Effector memory CD8-positive, alpha-beta T cell (primary cell): Measurements from ENCODE around the gene ZGPAT.
"Not testable (repeated sequence)": the region's sequence is repeated elsewhere in the genome, so short reads cannot be mapped to it uniquely, and the experiment has no call there.

ENCODE experiments used
- ATAC-seq: fragments of 150-1000 bp; cut with Tn5 transposase; replicated peaks from 2 replicates; pipeline ENCODE4 v1.10.0; 2021; ENCODE audit warnings: mild to moderate bottlenecking, moderate library complexity
- DNase-seq, 3 experiments: peaks; one replicate each; pipeline ENCODE4 v3.0.0; 2021
- H3K27ac Mint-ChIP-seq, 2 donors: one replicate each; pipeline ENCODE4 v1.8.0; 2022; ENCODE audit warnings: mild to moderate bottlenecking in 2 of 2, mixed read lengths in 2 of 2, moderate library complexity in 2 of 2
- H3K27me3 Mint-ChIP-seq, 2 donors: one replicate each; pipeline ENCODE4 v1.8.0; 2022; ENCODE audit warnings: mixed read lengths in 2 of 2
- H3K36me3 Mint-ChIP-seq: one replicate; pipeline ENCODE4 v1.8.0; 2022; ENCODE audit warnings: mild to moderate bottlenecking, moderate library complexity, mixed read lengths; ENCODE audit not compliant: insufficient read depth
- H3K4me1 Mint-ChIP-seq, 2 donors: one replicate each; pipeline ENCODE4 v1.8.0; 2022; ENCODE audit warnings: low read depth in 2 of 2, mixed read lengths in 2 of 2
- H3K4me3 Mint-ChIP-seq, 2 donors: one replicate each; pipeline ENCODE4 v1.8.0; 2022; ENCODE audit warnings: mild to moderate bottlenecking in 2 of 2, mixed read lengths in 2 of 2, moderate library complexity in 2 of 2
- H3K9me3 Mint-ChIP-seq, 2 donors: one replicate each; pipeline ENCODE4 v1.8.0; 2022; ENCODE audit warnings: mixed read lengths in 2 of 2
- total RNA-seq, 9 experiments: gene quantifications; one replicate each; lab custom pipeline; 2026; lab: John Stamatoyannopoulos, UW

The ZGPAT gene, protein sequence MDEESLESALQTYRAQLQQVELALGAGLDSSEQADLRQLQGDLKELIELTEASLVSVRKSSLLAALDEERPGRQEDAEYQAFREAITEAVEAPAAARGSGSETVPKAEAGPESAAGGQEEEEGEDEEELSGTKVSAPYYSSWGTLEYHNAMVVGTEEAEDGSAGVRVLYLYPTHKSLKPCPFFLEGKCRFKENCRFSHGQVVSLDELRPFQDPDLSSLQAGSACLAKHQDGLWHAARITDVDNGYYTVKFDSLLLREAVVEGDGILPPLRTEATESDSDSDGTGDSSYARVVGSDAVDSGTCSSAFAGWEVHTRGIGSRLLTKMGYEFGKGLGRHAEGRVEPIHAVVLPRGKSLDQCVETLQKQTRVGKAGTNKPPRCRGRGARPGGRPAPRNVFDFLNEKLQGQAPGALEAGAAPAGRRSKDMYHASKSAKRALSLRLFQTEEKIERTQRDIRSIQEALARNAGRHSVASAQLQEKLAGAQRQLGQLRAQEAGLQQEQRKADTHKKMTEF
- total RNA-seq = 10.5 to 24.8 (median 17.5) reads per million in 9 experiments

DNA sequence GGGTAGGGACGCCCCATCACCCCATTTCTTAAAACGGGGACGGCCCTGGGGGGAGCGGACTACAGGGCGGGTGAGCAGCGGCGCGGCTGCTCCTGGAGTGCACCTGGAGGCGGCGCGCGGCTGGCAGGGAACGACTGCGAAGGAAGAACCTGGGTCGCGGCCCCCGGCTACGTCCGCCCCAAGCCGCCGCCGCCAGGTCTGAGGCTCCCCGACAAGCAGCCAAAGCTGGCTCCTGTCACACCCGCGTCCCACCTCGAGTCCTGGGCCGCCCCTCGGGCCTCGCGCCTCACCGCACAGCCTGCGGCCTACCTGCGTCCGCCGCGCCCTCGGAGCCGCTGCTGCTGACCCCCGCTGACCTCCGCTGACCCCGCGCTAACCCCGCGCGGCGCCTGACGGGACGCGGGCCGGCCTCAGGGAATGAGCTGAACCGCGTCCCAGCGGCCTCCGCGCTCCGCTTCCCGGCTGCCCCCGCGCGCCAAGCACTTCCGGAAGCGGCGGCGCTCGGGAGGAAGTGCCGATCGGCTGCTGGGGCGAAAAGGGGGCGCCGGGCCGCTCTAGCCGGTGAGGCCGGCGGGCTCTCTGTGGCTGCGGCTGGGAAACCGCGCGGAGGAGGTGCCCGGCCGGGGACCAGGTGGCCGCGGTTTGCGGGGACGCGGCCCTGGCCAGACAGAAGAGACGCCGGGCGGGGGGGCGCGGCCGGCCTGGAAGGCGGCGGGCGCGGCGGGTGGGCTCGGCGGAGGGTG is at the start of gene ZGPAT, which contains the start of gene ARFRP1:
TSS of gene ZGPAT (plus strand) at position 482 of the 743 bp plus-strand sequence. CDS start 542 bp downstream, outside the sequence.
TSS of gene ARFRP1 (minus strand) at position 419 of the 743 bp plus-strand sequence. CDS start 885 bp downstream, outside the sequence.
- peak within 1 kb of the TSS; percentile 85 to 87 for H3K4me3 Mint-ChIP-seq
- H3K36me3 Mint-ChIP-seq = peaks cover 66% of the 10 kb centered on the region
- no peaks in the 10 kb centered on the region for H3K9me3 Mint-ChIP-seq
- DNase-seq = peak; percentile 78 to 83 (median 79)
- H3K4me1 Mint-ChIP-seq = peaks cover 37 to 38% of the 10 kb centered on the region in 2 donors
- ATAC-seq = peak; percentile 82
- peak within 1 kb of the TSS; percentile 82 to 94 for H3K27ac Mint-ChIP-seq
- no peaks in the 10 kb centered on the region for H3K27me3 Mint-ChIP-seq

DNA sequence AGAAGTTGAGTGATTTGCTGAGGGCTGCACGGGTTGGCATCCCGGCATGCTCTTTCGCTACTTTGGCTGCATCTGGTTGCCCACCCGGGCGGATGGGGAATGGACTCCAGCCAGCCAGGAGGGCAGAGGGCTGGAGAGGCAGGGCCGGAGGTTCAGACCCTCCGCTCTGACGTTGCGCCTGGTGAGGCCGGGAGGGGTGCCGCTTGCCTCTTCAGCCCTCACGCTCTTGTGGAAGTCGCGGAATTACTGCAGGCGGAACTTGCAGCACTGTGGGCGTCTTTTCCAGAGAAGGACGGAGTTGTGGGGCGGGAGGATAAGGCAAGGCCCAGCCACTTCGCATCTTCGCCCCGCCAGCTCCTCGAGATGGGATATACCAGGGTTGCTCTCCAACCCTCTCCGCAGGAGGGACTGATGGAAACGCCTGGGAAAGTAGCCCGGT is 49.1 kb upstream of the ZGPAT start:
- Mint-ChIP-seq H3K4me1 (peaks cover 32 to 33% of the 10 kb centered on the region in 2 donors), H3K9me3 (no peaks in the 10 kb centered on the region), H3K27me3 (no peaks in the 10 kb centered on the region), H3K4me3 (peak overlapping the region; percentile 91 to 95), H3K36me3 (peaks cover 20% of the 10 kb centered on the region), H3K27ac (peak overlapping the region; percentile 81 to 86)
- DNase-seq (no peak), ATAC-seq (peak; percentile 10)

DNA sequence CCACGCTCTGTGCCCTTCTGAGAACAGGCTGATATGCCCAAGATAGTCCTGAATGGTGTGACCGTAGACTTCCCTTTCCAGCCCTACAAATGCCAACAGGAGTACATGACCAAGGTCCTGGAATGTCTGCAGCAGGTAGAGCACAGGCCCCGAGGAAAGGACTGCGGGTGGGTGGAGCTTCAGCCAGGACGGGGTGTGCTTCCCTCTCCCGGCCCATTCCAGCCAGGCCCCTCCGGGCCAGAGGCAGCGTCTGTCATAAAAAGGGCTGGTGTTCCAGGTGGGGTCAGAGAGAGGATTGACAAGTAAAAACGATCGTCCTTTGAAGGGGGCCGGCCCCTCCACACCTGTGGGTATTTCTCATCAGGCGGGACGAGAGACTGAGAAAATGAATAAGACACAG is 48.5 kb upstream of the ZGPAT start:
- DNase-seq = no peak
- Mint-ChIP-seq H3K4me3 (peak overlapping the region; percentile 91 to 95), H3K36me3 (peaks cover 15% of the 10 kb centered on the region), H3K27me3 (no peaks in the 10 kb centered on the region), H3K4me1 (peaks cover 28 to 30% of the 10 kb centered on the region in 2 donors), H3K9me3 (no peaks in the 10 kb centered on the region), H3K27ac (no peak overlapping the region)
- no peak for ATAC-seq

DNA sequence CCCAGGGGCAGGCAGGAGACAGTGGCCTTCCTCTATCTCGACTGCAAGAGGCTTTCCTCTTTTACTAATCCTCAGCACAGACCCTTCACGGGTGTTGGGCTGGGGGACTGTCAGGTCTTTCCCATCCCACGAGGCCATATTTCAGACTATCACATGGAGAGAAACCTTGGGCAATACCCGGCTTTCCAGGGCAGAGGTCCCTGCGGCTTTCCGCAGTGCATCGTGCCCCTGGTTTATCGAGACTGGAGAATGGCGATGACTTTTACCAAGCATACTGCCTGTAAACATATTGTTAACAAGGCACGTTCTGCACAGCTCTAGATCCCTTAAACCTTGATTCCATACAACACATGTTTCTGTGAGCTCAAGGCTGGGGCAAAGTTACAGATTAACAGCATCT is 47.7 kb upstream of the ZGPAT start:
- not testable (repeated sequence) for DNase-seq, H3K27me3 Mint-ChIP-seq, ATAC-seq, H3K9me3 Mint-ChIP-seq, H3K27ac Mint-ChIP-seq
- peak overlapping the region in 1 of 2 donors; percentile 91 for H3K4me3 Mint-ChIP-seq
- peaks cover 22 to 25% of the 10 kb centered on the region in 2 donors for H3K4me1 Mint-ChIP-seq
- H3K36me3 Mint-ChIP-seq = peaks cover 15% of the 10 kb centered on the region

DNA sequence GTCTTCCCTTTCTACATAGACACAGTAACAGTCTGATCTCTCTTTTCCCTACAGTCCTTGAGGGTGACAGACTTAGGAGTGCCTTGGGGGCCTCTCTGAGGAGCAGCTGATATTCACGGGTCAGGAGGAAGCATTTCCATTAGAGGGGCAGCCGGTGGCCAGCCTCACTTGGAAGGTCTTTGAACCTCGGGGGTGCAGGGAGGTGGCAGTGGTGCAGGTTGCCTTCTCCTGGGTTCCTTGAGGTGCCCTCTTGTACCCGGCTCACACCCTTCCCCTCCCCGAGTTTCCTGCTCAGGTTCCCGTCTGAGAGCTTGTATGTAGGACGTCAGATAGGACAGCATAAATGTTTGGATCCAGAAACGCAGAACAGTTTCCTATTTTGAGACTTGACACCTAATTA is 47.2 kb upstream of the ZGPAT start:
- peaks cover 15% of the 10 kb centered on the region for H3K36me3 Mint-ChIP-seq
- H3K27ac Mint-ChIP-seq = no peak overlapping the region
- peaks cover 22 to 25% of the 10 kb centered on the region in 2 donors for H3K4me1 Mint-ChIP-seq
- DNase-seq (no peak), ATAC-seq (no peak)
- H3K27me3 Mint-ChIP-seq = no peaks in the 10 kb centered on the region
- H3K4me3 Mint-ChIP-seq = no peak overlapping the region
- H3K9me3 Mint-ChIP-seq = no peaks in the 10 kb centered on the region

DNA sequence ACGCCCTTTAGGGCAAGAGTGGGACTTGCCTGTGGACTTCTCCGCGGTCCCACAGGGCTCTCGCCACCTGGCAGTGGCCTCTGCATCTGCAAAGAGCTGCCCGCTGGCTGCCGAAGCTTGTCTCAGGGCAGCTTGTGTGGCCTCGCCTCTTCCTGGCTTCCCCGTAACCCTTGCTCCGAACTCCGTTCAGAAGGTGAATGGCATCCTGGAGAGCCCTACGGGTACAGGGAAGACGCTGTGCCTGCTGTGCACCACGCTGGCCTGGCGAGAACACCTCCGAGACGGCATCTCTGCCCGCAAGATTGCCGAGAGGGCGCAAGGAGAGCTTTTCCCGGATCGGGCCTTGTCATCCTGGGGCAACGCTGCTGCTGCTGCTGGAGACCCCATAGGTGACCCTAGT is 46.7 kb upstream of the ZGPAT start:
- ATAC-seq = no peak
- Mint-ChIP-seq H3K4me3 (no peak overlapping the region), H3K27me3 (no peaks in the 10 kb centered on the region), H3K4me1 (peaks cover 22 to 25% of the 10 kb centered on the region in 2 donors), H3K9me3 (no peaks in the 10 kb centered on the region), H3K36me3 (peaks cover 15% of the 10 kb centered on the region), H3K27ac (no peak overlapping the region)
- no peak for DNase-seq

DNA sequence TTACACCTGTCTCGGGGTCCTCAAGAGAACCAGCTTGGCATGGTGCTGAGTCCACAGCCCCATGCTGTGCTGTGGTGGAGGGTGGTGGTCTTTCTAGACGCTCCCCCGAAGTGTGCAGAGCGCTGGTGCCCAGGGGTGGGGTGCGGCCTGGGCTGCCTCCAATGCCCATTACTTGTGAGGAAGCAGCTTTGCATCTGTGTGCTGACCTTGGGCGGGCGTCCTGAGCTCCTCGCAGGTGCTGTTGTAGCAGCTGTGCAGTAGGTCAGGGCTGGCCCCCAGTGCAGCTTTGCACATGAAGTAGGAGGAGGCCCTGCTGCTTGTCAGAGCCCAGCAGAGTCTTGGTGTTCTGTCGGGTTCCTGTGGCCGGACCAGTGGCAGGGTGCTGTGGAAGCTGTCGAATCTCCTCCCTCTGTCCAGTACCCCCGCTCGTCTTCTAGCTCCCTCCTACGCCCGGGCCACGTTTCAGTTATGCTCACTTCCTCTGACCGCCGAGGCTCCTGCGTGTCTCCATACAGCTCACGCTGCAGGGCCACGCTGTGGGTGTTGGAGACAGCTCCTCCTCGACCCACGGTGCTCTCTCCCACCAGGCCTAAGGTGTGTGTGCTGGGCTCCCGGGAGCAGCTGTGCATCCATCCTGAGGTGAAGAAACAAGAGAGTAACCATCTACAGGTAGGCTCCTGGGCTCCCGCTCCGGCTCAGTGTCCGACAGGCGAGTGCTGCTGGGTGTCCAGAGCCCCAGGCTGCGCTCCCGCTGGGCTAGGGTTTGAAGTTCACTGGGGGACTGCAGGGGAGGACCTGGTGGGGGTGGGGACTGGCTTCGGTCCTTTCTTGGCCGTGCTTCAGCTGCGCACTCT is 45.7 kb upstream of the ZGPAT start:
- no peak overlapping the region for H3K4me3 Mint-ChIP-seq

DNA sequence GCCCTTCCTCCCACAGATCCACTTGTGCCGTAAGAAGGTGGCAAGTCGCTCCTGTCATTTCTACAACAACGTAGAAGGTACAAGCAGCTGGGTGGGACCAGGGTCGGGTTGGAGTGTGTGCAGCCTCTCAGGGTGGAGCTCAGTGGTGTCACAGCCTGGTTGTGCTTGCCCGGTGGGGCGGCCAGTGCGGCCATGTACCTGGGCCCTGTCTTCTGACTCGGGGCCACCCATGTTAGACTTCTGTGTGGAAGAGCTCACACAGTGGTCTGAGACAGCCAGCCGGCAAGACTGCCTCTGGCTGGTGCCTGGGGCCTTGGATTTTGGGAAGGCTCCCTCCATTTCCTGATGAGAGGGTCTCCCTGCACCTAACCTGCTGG is 45.0 kb upstream of the ZGPAT start:
- no peak overlapping the region for H3K4me3 Mint-ChIP-seq
- DNase-seq (no peak), ATAC-seq (no peak)
- H3K27ac Mint-ChIP-seq = no peak overlapping the region
- no peaks in the 10 kb centered on the region for H3K27me3 Mint-ChIP-seq
- no peaks in the 10 kb centered on the region for H3K9me3 Mint-ChIP-seq
- peaks cover 24% of the 10 kb centered on the region for H3K36me3 Mint-ChIP-seq
- peaks cover 20 to 22% of the 10 kb centered on the region in 2 donors for H3K4me1 Mint-ChIP-seq

More for the DNA sequence above, 45.7 kb upstream of the ZGPAT start:
- Mint-ChIP-seq H3K4me1 (peaks cover 22 to 25% of the 10 kb centered on the region in 2 donors), H3K27ac (no peak overlapping the region), H3K27me3 (no peaks in the 10 kb centered on the region), H3K9me3 (no peaks in the 10 kb centered on the region), H3K36me3 (peaks cover 24% of the 10 kb centered on the region)
- ATAC-seq (no peak), DNase-seq (no peak)

DNA sequence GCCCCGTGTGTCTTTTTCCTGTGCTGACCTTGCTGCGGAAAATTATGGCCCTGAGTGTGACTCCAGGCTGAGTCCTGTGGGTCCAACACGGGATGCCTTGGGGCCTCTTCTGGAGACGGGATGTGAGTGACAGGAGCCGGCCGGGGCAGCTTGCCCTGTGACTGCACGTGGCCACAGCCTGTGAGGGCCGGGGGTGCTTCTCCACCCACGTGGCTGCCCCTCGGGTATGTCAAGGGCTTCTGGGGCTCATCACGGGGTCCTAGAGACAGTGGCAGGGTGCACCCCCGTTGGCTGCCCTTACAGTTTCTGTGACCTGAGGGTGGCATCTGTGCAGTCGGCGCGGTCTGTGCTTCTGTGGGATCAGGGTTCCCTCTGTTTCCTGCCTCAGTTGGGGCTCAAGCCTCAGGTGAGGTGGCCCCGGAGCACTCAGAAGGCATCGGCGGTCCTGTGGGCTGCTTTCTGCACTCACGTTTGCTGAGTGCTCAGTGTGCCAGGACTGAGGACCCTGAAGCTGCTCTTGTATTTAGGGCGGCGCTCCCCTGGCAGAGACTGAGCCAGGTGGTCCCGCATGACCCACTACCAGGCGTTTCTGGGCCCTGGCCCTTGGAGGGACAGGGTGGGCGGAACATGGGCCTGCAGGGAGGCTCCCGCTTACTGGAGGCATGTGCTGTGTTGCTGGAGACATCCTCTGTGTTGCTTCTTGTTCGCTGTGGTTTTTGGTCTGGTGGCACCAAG is 44.3 kb upstream of the ZGPAT start:
- Mint-ChIP-seq H3K36me3 (peaks cover 19% of the 10 kb centered on the region), H3K4me3 (no peak overlapping the region), H3K27me3 (no peaks in the 10 kb centered on the region)

DNA sequence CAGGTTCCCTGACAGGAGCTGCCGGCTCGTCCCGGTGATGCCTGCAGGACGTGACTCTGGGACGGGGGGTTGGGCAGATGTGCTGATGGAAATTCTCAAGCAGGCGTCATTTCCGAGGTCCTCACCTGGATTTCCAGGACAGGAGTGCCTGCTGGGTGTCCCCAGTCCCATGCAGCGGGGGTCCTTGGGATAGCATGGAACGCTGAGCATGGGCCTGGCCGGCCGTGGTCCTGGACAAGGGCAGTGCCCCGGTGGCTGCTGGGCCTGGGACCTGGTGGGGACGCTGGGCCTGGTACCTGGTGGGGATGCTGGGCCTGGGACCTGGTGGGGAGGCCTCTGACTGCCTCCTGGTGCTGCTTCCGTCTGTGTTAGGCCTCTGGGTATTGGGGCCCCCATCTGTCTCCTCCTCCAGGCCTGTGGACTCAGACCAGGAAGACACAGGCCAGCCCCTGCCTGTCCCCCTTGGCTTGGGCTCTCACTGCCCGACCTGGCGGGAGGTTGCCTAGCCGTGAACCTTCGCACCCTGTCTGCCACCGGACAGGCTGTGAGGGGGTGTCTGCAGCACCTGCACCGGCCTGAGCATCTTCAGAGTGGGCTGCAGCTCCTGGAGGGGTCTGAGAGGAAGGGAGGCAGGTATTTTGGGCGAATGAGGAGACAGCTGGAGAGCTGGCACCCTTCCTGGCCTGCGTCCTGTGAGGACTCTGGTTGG is 43.5 kb upstream of the ZGPAT start:
- ATAC-seq (no peak), DNase-seq (no peak)
- H3K27ac Mint-ChIP-seq = no peak overlapping the region
- peaks cover 7 to 13% of the 10 kb centered on the region in 2 donors for H3K4me1 Mint-ChIP-seq
- H3K27me3 Mint-ChIP-seq = no peaks in the 10 kb centered on the region
- no peak overlapping the region for H3K4me3 Mint-ChIP-seq
- peaks cover 16% of the 10 kb centered on the region for H3K36me3 Mint-ChIP-seq
- H3K9me3 Mint-ChIP-seq = no peaks in the 10 kb centered on the region

More for the DNA sequence above, 44.3 kb upstream of the ZGPAT start:
- no peak for DNase-seq
- no peak for ATAC-seq
- no peaks in the 10 kb centered on the region for H3K9me3 Mint-ChIP-seq
- H3K4me1 Mint-ChIP-seq = peaks cover 15 to 16% of the 10 kb centered on the region in 2 donors
- H3K27ac Mint-ChIP-seq = no peak overlapping the region

DNA sequence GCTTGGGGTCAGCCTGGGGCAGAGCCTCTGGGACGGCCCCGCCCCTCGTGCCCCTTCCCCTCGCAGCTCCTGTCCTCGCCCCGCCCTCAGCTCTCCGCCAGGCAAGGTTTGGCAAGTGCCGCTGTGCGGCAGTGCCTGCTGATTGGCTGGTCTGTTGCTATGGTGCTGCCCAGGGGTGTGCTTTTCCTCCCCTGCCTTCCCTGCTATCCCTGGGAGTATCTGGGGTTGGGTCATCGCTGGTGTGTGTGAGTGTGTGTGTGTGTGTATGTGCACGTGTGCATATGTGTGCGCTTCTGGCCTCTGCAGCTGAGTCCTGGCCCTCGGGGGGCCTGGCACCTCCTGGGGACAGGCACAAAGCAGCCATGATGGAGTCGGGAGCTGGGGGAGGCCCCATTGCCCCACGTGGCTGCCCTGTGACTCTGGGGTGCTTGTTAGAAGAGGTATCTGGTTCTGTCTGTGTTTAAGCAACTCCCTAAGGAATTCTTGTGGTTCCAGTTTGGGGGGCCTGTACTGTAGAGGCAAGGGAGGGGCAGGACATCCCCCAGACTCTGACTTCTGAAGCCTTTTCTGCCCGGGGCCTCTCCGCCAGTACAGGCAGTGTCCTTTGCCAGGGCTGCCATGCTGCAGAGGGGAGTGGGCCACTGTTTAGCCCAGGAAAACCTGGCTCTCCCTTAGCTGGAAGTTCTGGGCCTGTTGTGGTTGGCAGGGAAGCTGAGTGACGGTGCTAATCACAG is 42.8 kb upstream of the ZGPAT start:
- no peak overlapping the region for H3K4me3 Mint-ChIP-seq
- peaks cover 16% of the 10 kb centered on the region for H3K36me3 Mint-ChIP-seq
- H3K27ac Mint-ChIP-seq = no peak overlapping the region
- H3K4me1 Mint-ChIP-seq = peaks cover 2 to 6% of the 10 kb centered on the region in 2 donors
- H3K27me3 Mint-ChIP-seq = no peaks in the 10 kb centered on the region
- no peaks in the 10 kb centered on the region for H3K9me3 Mint-ChIP-seq
- DNase-seq (no peak), ATAC-seq (no peak)
